Psoas muscle (tissue), 8 donors: ENCODE data around the gene FN3KRP. TPM values are rescaled to one million over a fixed set of nuclear protein-coding genes. Genes with fewer than 3 reads are reported as not detected.

Experiments
- ATAC-seq, 4 donors: fragments of 200-7000 bp; cut with Tn5 transposase; one replicate each; pipeline ENCODE4 v1.9.1; 2020; ENCODE audit warnings: moderate library complexity in 3 of 4, mild to moderate bottlenecking in 2 of 4
- DNase-seq, 2 donors: peaks; one replicate each; pipeline ENCODE4 v3.0.0-alpha.2; 2020
- H3K27ac ChIP-seq: fragments of 200-600 bp; one replicate; pipeline ENCODE4 v1.8.0; 2022
- H3K27me3 ChIP-seq, 3 donors: fragments of 200-600 bp in 1 of 3; one replicate each; pipeline versions ENCODE4 v1.6.1 to v1.8.0; 2013 to 2022; ENCODE audit warnings: low read length in 2 of 3, mild to moderate bottlenecking in 2 of 3, moderate library complexity in 1 of 3; ENCODE audit not compliant: insufficient read depth in 3 of 3
- H3K36me3 ChIP-seq, 2 donors: fragments of 200-600 bp in 1 of 2; one replicate each; pipeline versions ENCODE4 v1.6.1 to v1.8.0; 2013 to 2022; ENCODE audit warnings: low read depth in 1 of 2, mild to moderate bottlenecking in 1 of 2, moderate library complexity in 1 of 2; ENCODE audit not compliant: insufficient read depth in 1 of 2
- H3K4me1 ChIP-seq: fragments of 200-600 bp; one replicate; pipeline ENCODE4 v1.8.0; 2022
- H3K4me3 ChIP-seq: fragments of 200-600 bp; one replicate; pipeline ENCODE4 v1.8.0; 2022; ENCODE audit warnings: mild to moderate bottlenecking
- H3K9me3 ChIP-seq: fragments of 200-600 bp; one replicate; pipeline ENCODE4 v1.8.0; 2022
- CTCF ChIP-seq: fragments of 200-600 bp; IDR thresholded peaks from one replicate; pipeline ENCODE4 v1.8.0; 2022; ENCODE audit warnings: antibody characterized with exemption
- WGBS, 3 donors: extraction: QIAGEN DNeasy Blood & Tissue Kit; methylation state at CpG; one replicate each; pipeline versions ENCODE4 v1.1.6 to v1.1.7; 2013; 5-methylcytosine and 5-hydroxymethylcytosine counted together
- intact Hi-C, 2 donors: fragments of 100-400 bp; cut with DNase I; formaldehyde crosslinking; loops; one replicate each; pipeline versions ENCODE4 v1.11.0 to v1.14.2; 2022
- long read RNA-seq, 2 donors: library from polyadenylated mRNA; unstranded; transcript quantifications; one replicate each; pipeline ENCODE4 v2.0.0, GENCODE V29; 2021
- polyA plus RNA-seq, 3 donors: library from polyadenylated mRNA; stranded (reverse); fragments of 200-250 nt; gene quantifications; one replicate each; pipeline ENCODE4 v1.2.3, GENCODE V29; 2013
- total RNA-seq, 4 donors: library from RNA; stranded (reverse); fragmentation: NEBNext Ultra II Directional in 2 of 4; extraction: Animal tissue kit (Norgen Biotek cat#: 25700) in 2 of 4; gene quantifications; one replicate each; pipeline versions ENCODE4 v1.2.1 to v1.2.4, GENCODE V29; 2021 to 2023
- donor health status: healthy with polysubstance abuse.
- donor health status: DM: no; HTN: no; CAD: no; lungs with moderate emphysema.
- donor health status: Bipolar disorder and iron deficiency.
- donor health status: healthy.
- donor health status: DM: yes; HTN: yes; CAD: no.
- donor health status: DM: no; HTN: no; CAD: no.
- donor health status: DM: no; HTN: no; CAD: no.
- donor health status: DM: yes; HTN: yes; CAD: no.

The FN3KRP gene
- total RNA-seq (10 to 100 TPM in 2 of 4 donors, 1 to 10 TPM in 2; 7.9 to 12.7 (median 9.9) TPM), polyA plus RNA-seq (10 to 100 TPM in 2 of 3 donors, 1 to 10 TPM in 1; 5.0 to 15.7 (median 10.6) TPM)
- long read RNA-seq, donor 1, transcript FN3KRP-201 (6 exons, 1,849 nt), result major isoform, 10 of 15 reads
- long read RNA-seq, donor 1, partial matches to known transcripts, result 0 of 15 reads
- long read RNA-seq, donor 1, other reads (novel, unspliced or antisense), result 4 of 15 reads
- long read RNA-seq, donor 2, transcript FN3KRP-201 (6 exons, 1,849 nt), result major isoform, 39 of 50 reads
- long read RNA-seq, donor 2, partial matches to known transcripts, result 0 of 50 reads
- long read RNA-seq, donor 2, other reads (novel, unspliced or antisense), result 11 of 50 reads

DNA sequence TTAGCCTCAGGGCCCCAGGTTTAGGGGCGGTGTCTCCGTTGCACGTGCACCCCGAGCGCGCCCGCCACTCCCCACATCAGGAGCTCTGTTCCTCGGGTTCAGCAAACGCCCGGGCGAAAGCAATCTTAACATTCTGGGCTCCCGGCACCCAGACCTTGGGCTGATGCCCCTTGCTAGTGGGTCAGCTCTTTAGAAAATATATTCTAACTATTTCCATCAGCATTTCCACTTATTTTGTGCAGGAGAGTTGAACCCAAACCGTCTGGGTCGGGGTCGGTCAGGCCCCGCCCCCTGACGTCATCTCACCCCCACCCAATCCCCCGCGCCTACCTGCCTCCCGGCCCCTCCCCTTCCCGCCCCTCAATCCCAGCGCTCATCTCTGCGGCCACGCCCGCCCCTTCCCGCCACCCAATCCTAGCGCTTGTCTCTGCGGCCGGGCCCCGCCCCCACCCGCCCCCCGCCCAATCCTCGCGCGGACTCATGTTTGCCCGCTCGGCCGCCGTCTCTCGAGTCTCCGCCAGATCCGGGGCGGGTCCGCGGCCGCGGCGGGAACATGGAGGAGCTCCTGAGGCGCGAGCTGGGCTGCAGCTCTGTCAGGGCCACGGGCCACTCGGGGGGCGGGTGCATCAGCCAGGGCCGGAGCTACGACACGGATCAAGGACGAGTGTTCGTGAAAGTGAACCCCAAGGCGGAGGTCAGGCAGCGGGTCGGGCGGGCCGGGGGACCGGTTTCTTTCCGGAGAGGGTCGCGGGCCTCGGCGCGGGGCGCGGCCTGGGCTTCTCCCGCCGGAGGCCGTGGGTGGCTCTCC, at the start of gene FN3KRP:
TSS of gene FN3KRP (plus strand) at position 504 of the 808 bp plus-strand sequence. CDS start at position 554, 50 bp downstream.
- H3K27ac ChIP-seq, result peak within 1 kb of the TSS; percentile 64
- peak; percentile 95 to 98 for DNase-seq
- peaks cover 21% of the 10 kb centered on the region for H3K4me1 ChIP-seq
- no peaks in the 10 kb centered on the region for H3K9me3 ChIP-seq
- H3K4me3 ChIP-seq, result peak within 1 kb of the TSS; percentile 91
- intact Hi-C loops, result no loop called here
- H3K36me3 ChIP-seq, result peaks cover 0 to 27% of the 10 kb centered on the region in 2 donors
- WGBS, 3 donors, result 0% methylated on average over 60 to 75 of the region's 75 CpGs
- TF ChIP-seq CTCF, result no peak
- peak; percentile 90 to 97 (median 94) for ATAC-seq
- no peaks in the 10 kb centered on the region for H3K27me3 ChIP-seq

DNA sequence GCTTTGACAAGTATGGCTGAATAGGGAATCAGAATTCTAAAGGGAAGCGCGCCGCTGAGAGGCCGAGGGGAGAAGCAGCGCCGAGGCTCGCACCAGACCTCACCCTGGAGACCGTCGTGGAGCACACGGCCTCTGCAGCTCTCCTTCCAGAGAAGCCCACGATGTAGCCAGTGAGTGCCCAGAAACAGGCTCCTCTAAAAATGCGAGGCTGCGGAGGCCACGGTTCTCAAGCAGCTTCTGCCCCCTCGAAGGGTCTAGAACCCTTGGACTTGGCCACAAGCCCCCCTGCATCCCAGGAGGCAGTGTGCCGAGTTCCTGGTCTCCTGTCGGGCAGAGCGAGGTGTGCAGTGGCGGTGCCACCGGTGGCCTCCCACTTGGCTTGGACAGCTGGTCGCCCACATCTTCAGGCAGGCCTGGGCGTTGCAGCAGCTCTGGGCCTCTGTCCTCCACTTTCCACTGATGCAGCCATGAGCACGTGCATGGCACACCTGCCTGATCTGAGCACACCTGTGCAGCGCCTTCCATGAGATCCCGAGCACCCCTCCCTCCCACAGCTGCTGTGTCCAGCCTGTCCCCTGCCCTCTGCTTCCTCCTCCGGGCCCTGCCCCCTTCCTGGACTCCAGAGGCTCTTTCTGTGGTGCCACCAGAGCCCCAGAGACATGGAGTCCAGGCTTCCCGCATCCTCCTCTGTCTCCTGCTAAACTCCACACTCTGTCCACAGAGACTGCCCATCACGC, 49.4 kb upstream of the FN3KRP start:
- peak in 1 of 2 donors; percentile 12 for DNase-seq

DNA sequence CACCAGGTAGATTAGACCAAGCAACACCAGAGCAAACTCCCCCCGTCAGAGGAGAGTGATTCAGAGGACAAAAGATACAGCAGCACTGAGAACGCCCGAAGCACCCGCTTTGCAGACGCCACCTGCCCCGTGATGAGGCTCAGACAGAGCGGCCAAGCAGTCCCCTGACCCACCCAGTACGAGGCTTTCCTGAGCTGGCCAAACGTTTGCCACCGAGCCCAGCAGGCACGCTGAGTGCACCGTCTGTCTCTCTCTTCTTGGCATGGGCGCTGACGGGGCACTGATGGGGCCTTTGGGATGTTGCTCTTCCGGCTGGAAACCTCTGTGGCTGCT, 48.9 kb upstream of the FN3KRP start:
- intact Hi-C loops, result loop anchor here (5.0 to 10.0 kb wide), 4 partner anchors 45 to 257 kb away; no protein-coding TSS in a partner anchor
- no peaks in the 10 kb centered on the region for H3K9me3 ChIP-seq
- H3K4me1 ChIP-seq, result peaks cover 8% of the 10 kb centered on the region
- no peak overlapping the region for H3K4me3 ChIP-seq
- WGBS, 3 donors, result 89 to 91% (median 89%) methylated on average over 15 of the region's 15 CpGs
- H3K27ac ChIP-seq, result no peak overlapping the region
- TF ChIP-seq CTCF, result no peak
- DNase-seq, result peak in 1 of 2 donors; percentile 7
- no peaks in the 10 kb centered on the region for H3K27me3 ChIP-seq
- no peak for ATAC-seq
- no peaks in the 10 kb centered on the region for H3K36me3 ChIP-seq

More for the DNA sequence above, 49.4 kb upstream of the FN3KRP start:
- Histone ChIP-seq H3K27ac (no peak overlapping the region), H3K9me3 (no peaks in the 10 kb centered on the region), H3K36me3 (peaks cover 0 to 5% of the 10 kb centered on the region in 2 donors), H3K4me1 (peaks cover 8% of the 10 kb centered on the region), H3K4me3 (no peak overlapping the region), H3K27me3 (no peaks in the 10 kb centered on the region)
- no peak for TF ChIP-seq CTCF
- 87 to 92% (median 88%) methylated on average over 26 to 28 of the region's 28 CpGs for WGBS, 3 donors
- intact Hi-C loops, result loop anchor here (5.0 to 10.0 kb wide), 4 partner anchors 45 to 258 kb away; no protein-coding TSS in a partner anchor
- no peak for ATAC-seq

GRCh38 chr17:82668024-82668630, 48.4 kb upstream of the FN3KRP start:
- WGBS, 3 donors, result 74 to 81% (median 74%) methylated on average over 16 of the region's 16 CpGs
- no peaks in the 10 kb centered on the region for H3K36me3 ChIP-seq

More at GRCh38 chr17:82668024-82668630, 48.4 kb upstream of the FN3KRP start:
- no peaks in the 10 kb centered on the region for H3K9me3 ChIP-seq
- intact Hi-C loops, result loop anchor here (2.0 to 10.0 kb wide), 5 partner anchors 44 to 257 kb away; no protein-coding TSS in a partner anchor
- H3K4me1 ChIP-seq, result peaks cover 8% of the 10 kb centered on the region
- no peaks in the 10 kb centered on the region for H3K27me3 ChIP-seq
- peak overlapping the region; percentile 67 for H3K27ac ChIP-seq
- TF ChIP-seq CTCF, result no peak
- DNase-seq (peak in 1 of 2 donors; percentile 7), ATAC-seq (peak in 3 of 4 donors; percentile 15 to 28 (median 19))
- H3K4me3 ChIP-seq, result no peak overlapping the region
